ENCODE measurements around the gene PREX1.
A peak's percentile ranks its signal among the peaks of the same experiment; 100 is the strongest.
"Not testable (repeated sequence)": the region's sequence is repeated elsewhere in the genome, so short reads cannot be mapped to it uniquely, and the experiment has no call there.

The PREX1 gene

GRCh38 chr20:48845721-48846306 lies 18.0 kb upstream of the PREX1 start:
- DNase-seq = no peak

GRCh38 chr20:48844996-48845395 lies 17.2 kb upstream of the PREX1 start:
- no peak for DNase-seq

DNA sequence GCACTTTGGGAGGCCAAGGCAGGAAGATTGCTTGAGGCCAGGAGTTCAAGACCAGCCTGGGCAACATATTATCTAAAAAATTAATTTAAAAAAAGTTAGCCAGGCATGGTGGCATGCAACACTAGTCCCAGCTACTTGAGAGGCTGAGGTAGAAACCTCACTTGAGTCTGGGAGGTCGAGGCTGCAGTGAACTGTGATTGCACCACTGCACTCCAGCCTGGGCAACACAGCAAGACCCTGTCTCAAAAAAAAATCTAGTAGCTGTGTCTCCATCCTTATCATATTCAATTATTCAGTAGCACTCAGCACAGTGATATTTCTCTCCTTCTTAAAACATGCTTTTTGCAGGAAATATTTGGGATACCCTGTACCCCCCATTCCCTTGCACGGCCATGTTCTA lies 16.1 kb upstream of the PREX1 start:
- DNase-seq = not testable (repeated sequence)

GRCh38 chr20:48843057-48843806 lies 15.4 kb upstream of the PREX1 start:
- no peak for DNase-seq

DNA sequence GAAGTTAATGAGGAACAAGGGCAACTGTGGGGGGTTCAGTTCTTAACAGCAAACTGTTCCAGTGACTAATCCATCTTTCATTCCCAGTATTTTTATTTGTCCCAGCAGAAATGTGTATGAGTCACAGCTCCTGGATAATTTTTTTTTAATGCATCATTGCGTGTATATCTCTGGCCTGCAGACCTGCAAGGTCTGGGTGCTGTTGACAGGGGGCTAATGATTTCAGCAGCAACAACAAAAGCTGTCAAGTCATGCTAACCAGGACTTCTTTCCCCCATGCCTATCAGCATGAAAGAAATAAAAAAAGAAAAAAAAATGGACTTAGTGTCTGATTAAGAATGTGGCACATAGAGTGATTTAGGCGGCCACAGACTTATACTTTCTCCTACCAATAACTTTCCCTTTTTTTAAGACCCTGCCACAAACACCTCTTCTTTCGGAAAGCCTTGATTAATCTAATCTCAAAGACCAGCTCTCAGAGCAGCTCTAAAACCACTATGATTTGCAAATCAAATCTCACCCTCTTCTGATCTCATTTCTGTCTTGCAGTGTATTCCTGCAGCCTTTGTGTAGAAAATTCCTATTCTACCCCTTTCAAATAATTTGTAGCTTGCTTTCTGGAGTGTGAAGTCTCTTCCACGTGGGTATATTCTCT lies 14.2 kb upstream of the PREX1 start:
- no peak for DNase-seq

DNA sequence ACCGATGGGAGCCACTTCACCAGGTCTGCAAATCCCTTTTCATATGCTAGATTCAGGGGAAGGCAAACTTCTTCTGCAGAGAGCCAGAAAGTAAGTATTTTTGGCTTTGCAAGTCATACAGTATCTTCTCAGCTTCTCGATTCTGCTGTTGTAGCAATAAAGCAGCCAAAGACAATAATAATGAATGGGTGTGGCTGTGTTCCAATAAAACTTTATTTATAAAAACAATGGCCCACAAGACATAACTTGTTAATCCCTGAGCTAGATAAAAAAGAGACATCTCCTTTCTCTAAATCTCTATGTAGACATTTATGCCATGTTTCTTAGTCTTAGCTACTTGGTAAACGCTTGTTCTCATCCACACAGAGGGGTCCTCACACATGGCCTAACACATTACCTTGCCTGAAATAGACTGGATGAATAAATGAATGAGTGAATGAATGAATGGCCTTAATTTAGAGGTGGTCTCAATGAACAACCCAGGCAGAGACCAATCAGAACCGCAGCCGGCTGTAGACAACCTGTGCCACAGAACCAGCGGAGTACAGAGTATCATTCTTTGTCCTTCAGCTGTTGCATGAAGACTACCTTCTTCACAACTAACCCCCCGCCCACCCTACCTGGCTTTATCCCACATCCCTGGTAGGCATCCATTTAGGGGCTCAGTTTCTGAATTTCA lies 13.5 kb upstream of the PREX1 start:
- no peak for DNase-seq

GRCh38 chr20:48839154-48839917 lies 11.5 kb upstream of the PREX1 start:
- DNase-seq = no peak

- DNase-seq = no peak
Observed at GRCh38 chr20:48837014-48837413, 9.2 kb upstream of the PREX1 start.

- DNase-seq = no peak
Observed at GRCh38 chr20:48835390-48835789, 7.6 kb upstream of the PREX1 start.

GRCh38 chr20:48834278-48834677 lies 6.5 kb upstream of the PREX1 start:
- no peak for DNase-seq

DNA sequence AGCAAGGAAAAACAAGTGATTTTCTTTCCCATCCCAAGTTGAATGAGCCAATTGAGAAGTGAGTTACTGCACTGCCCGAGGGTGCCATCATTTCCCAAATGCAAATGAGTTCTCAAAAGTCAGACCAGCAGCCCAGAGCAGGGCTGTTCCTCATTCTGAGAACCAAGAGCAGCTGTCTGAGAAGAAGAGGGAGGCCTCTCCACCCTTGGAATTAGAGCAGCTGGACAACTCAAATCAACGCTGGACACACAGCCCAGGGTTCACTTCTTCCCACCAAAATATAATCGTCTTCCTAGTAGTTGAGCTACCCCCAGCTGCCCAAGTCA lies 4.6 kb upstream of the PREX1 start:
- DNase-seq = no peak

GRCh38 chr20:48831718-48832404 lies 4.1 kb upstream of the PREX1 start:
- DNase-seq = no peak

- no peak for DNase-seq
Observed at GRCh38 chr20:48830826-48831318, 3.1 kb upstream of the PREX1 start.

- DNase-seq = no peak
Observed at GRCh38 chr20:48829940-48830339, 2.1 kb upstream of the PREX1 start.

- DNase-seq = no peak
Observed at GRCh38 chr20:48828734-48829460, 1.1 kb upstream of the PREX1 start.

GRCh38 chr20:48826883-48827771 lies 672 bp downstream of the PREX1 start:
- DNase-seq = peak; percentile 41

- DNase-seq = not testable (repeated sequence)
Observed at GRCh38 chr20:48826480-48826879, 1.3 kb downstream of the PREX1 start.

GRCh38 chr20:48826069-48826468 lies 1.7 kb downstream of the PREX1 start:
- DNase-seq = no peak

- no peak for DNase-seq
Observed at GRCh38 chr20:48825566-48825920, 2.3 kb downstream of the PREX1 start.

- peak; percentile 51 for DNase-seq
Observed at GRCh38 chr20:48824830-48825565, 2.8 kb downstream of the PREX1 start.
